HG02798 (cell line): ENCODE data around the gene RASSF4.
"Not testable (repeated sequence)": the region's sequence is repeated elsewhere in the genome, so short reads cannot be mapped to it uniquely, and the experiment has no call there.

Experiments
- ATAC-seq: cut with Tn5 transposase; IDR thresholded peaks from one replicate; pipeline ENCODE4 v1.9.1; 2021; ENCODE audit warnings: mild to moderate bottlenecking; ENCODE audit not compliant: unreplicated experiment, poor library complexity

Gene RASSF4

DNA sequence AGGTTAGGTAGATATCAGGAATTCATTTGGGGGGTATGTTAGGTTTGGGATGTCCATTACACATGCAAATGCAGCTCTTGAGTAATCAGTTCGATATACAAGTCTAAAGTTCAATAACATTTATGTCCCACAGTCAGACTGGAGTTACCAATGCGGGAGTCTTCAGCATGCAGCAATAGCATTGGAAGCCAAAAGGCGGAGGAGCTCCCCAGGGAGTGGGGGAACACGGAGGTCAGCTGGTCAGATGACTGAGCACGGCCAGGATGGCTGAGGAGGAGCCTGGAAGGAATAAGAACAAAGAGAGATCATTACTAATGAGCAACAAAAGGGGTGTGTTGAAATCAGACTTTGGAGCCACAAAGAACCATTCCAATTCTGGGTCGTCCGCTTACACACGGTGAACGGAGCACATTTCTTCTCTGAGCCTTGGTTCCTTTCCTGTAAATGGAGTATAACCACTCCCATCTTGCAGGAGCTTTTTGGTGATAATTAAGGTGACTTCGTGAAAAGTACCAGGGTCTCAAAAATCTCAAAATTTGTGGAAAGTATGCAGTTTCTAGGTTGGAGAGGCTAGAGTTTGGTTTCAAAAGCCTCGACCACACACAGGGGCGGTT lies 40.6 kb downstream of the RASSF4 start:
- ATAC-seq = no peak

DNA sequence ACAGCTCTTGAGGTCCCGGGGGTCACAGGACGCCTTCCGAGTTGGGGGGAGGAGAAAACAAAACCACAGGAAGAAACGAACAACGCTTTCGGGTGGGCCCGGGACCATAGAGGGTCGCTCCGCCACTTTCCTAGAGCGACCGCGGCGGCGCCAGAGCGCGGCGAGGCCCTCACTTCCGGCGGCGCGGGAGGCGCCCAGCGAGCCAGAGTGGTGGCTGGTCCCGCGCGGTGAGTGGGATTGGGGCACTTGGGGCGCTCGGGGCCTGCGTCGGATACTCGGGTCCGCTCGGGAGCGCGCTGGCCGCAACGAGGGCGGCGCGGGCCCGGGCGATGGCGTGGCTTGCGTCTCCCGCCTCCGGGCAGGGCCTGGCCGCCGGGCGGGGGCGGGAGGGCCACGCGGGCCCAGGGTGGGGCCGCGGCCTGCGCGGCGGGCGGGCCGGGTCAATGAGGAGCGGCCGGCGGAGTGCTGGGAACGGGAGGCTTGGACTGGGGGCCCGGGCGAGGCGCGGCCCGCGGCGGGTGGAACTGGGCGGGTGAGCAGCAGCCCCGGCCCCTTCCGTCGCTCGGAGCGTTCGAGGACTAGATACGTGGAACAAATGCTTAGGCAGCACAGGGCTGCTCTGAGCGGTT lies 41.3 kb downstream of the RASSF4 start, which contains the start of gene ZNF22:
Gene ZNF22 (plus strand): TSS at position 172 of the 629 bp plus-strand sequence. CDS start 2,446 bp downstream, outside the sequence.
- ATAC-seq = peak; percentile 81

- ATAC-seq = peak; percentile 74
Observed at GRCh38 chr10:45001381-45002148, 42.0 kb downstream of the RASSF4 start.

DNA sequence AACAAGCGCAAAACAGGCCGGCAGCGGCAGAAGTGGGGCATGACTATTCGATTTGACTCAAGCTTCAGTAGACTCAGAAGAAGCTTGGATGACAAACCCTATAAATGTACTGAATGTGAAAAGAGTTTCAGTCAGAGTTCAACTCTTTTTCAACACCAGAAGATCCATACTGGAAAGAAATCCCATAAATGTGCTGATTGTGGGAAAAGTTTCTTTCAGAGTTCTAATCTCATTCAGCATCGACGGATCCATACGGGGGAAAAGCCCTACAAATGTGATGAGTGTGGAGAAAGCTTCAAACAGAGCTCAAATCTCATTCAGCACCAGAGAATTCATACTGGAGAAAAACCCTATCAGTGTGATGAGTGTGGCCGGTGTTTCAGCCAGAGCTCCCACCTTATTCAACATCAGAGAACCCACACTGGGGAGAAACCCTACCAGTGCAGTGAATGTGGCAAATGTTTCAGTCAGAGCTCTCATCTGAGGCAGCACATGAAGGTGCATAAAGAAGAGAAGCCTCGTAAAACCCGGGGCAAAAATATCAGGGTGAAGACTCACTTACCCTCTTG lies 43.9 kb downstream of the RASSF4 start:
- ATAC-seq = no peak

DNA sequence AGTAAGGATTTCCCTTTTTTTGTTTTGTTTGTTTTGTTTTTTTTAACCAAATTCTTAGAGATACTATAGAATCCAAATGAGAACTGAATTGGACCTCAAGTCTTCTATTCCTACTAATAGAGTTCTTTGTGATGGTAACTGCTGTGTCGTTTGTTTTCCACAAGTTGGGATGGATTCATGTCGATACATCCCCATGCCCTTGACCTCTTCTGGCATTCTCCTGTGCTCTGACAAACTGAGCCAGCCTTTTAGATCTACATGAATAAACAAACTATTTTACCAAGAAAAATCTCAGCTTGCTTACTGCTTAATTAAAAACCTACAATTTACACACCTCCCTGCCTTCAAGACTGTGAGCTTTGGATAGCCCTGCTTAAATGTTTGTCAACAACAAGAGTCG lies 45.1 kb downstream of the RASSF4 start:
- no peak for ATAC-seq

DNA sequence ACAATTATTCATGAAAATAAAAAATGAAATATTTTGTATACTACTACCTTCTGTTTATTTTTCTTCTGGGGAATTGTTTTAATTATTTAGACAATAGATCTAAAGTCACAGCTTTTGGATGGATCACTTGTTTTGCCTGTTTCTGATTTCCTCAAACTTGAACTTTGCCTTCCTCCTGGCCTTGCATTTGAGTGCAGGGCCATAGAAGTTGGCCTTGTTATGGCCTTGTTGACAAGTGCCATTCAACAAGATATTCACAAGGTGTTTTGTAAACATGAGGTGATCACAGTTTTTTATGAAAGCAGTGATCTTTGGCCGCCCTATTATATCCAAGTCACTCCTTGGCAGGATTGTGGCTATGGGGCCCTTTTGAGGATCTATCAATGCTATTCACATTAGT lies 45.7 kb downstream of the RASSF4 start:
- no peak for ATAC-seq

GRCh38 chr10:45006276-45007030 lies 46.9 kb downstream of the RASSF4 start:
- no peak for ATAC-seq

DNA sequence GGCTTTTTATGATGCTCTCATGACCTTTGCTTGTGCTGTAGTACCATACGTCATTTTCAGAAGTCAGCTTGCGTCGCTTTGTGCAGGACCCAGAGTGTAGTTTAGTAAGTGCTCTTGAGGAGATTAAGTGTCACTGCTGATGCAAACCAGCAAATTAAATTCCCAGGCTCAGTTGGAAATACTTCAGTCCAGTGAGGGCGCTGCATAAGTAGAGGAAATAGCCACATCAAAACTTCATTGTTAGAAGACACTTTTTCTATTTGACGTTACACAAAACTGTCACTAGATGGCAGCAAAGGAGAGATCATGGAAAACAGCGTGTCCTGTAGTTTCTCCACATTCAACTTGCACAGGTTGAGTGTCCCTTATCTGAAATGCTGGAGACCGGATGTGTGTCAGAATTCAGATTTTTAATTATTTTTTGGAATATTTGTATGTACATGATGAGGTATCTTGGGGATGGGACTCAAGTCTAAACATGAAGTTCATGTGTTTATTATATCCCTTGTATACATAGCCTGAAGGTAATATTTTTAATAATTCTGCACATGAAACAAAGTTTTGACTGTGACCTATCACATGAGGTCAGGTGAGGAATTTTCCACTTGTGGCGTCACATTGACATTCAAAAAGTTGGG lies 49.0 kb downstream of the RASSF4 start:
- ATAC-seq = peak; percentile 82

DNA sequence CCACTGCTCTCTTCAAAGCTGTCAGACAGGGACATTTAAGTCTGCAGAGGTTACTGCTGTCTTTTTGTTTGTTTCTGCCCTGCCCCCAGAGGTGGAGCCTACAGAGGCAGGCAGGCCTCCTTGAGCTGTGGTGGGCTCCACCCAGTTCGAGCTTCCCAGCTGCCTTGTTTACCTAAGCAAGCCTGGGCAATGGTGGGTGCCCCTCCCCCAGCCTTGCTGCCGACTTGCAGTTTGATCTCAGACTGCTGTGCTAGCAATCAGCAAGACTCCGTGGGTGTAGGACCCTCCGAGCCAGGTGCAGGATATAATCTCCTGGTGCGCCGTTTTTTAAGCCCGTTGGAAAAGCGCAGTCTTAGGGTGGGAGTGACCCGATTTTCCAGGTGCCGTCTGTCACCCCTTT lies 55.0 kb downstream of the RASSF4 start:
- ATAC-seq = not testable (repeated sequence)

- no peak for ATAC-seq
Observed at GRCh38 chr10:45015590-45015989, 56.0 kb downstream of the RASSF4 start.

GRCh38 chr10:45023426-45023825 lies 63.8 kb downstream of the RASSF4 start:
- ATAC-seq = no peak

GRCh38 chr10:45034301-45034700 lies 74.7 kb downstream of the RASSF4 start:
- no peak for ATAC-seq

DNA sequence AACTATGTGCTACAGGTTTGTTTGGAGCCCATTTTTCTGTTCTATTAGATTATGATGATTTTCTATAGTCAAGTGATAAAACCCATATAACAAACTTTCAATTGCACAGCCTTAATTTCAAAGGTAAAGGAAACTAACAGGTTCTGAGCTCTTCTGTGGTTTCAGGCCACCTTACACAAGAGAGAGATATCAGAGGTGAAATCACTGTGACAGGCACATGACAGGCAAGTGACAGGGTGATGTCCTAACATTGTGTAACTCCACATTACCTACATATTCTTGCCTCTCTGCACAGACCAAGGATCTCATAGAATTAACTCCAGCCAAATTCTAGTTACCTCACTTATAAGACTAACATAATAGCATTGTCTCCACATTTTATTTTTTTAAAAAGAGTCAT lies 76.1 kb downstream of the RASSF4 start:
- ATAC-seq = no peak

GRCh38 chr10:45040921-45041542 lies 81.4 kb downstream of the RASSF4 start:
- ATAC-seq = no peak

DNA sequence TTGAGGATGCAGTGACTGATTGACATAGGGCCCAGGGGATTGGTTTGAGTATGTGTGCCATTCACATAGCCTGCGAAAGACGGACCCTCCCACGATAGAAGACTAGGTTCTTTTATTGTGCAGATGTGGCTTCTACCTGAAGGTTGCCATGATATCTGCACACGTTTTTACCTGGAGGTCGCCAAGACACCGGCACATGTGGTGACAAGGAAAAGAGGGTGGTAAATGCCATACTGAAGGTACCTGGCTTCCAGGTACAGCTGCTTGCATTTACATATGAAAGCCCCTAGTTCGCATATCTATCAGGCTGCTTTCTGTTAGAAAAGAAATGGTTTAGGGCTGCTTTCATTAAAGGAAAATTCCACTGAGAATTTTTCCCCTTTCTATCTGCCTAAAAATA lies 84.7 kb downstream of the RASSF4 start:
- ATAC-seq = no peak
